Astrocyte (in vitro differentiated cells and primary cell): ENCODE data around the gene RAB4A. TPM values are rescaled to one million over a fixed set of nuclear protein-coding genes. Genes with fewer than 3 reads are reported as not detected.

Experiments
- DNase-seq: peaks from one replicate; pipeline ENCODE4 v3.0.0-alpha.2; 2010; ENCODE audit warnings: low read depth
- FAIRE-seq: peaks from 2 replicates; lab custom pipeline; 2011; peaks lifted over from hg19 to GRCh38; lab: Jason Lieb, UNC
- H2AFZ ChIP-seq: 2 replicates; pipeline ENCODE4 v1.6.0; 2012; ENCODE audit warnings: low read depth, low read length, inconsistent platforms
- H3K27ac ChIP-seq: 2 replicates; pipeline ENCODE4 v1.5.1; 2011; ENCODE audit warnings: low read depth, low read length, inconsistent platforms
- H3K27me3 ChIP-seq: 2 replicates; pipeline ENCODE4 v1.6.0; 2011; ENCODE audit warnings: low read length, inconsistent platforms; ENCODE audit not compliant: insufficient read depth
- H3K36me3 ChIP-seq: 2 replicates; pipeline ENCODE4 v1.5.1; 2011; ENCODE audit warnings: low read length, inconsistent platforms; ENCODE audit not compliant: insufficient read depth
- H3K4me1 ChIP-seq: 2 replicates; pipeline ENCODE4 v1.5.1; 2011; ENCODE audit warnings: low read length, inconsistent platforms; ENCODE audit not compliant: insufficient read depth
- H3K4me2 ChIP-seq: 2 replicates; pipeline ENCODE4 v1.6.0; 2012; ENCODE audit warnings: low read length, inconsistent platforms
- H3K4me3 ChIP-seq: 2 replicates; pipeline ENCODE4 v1.5.1; 2011; ENCODE audit warnings: low read depth, mild to moderate bottlenecking, low read length, inconsistent platforms; ENCODE audit not compliant: insufficient read depth
- H3K79me2 ChIP-seq: 2 replicates; pipeline ENCODE4 v1.6.0; 2012; ENCODE audit warnings: mild to moderate bottlenecking, low read length, inconsistent platforms; ENCODE audit not compliant: insufficient read depth
- H3K9ac ChIP-seq: 2 replicates; pipeline ENCODE4 v1.6.0; 2012; ENCODE audit warnings: mild to moderate bottlenecking, low read length, inconsistent platforms
- H3K9me3 ChIP-seq: 2 replicates; pipeline ENCODE4 v1.5.1; 2012; ENCODE audit warnings: low read depth, mild to moderate bottlenecking, low read length, inconsistent platforms; ENCODE audit not compliant: insufficient read depth
- H4K20me1 ChIP-seq: 2 replicates; pipeline ENCODE4 v1.6.0; 2012; ENCODE audit warnings: low read length, inconsistent platforms; ENCODE audit not compliant: insufficient read depth
- H3K27ac Mint-ChIP-seq: one replicate; pipeline ENCODE4 v1.8.0; 2021; ENCODE audit warnings: mild to moderate bottlenecking, mixed read lengths; ENCODE audit not compliant: unreplicated experiment
- H3K27me3 Mint-ChIP-seq: one replicate; pipeline ENCODE4 v1.8.0; 2021; ENCODE audit warnings: low read depth, mixed read lengths; ENCODE audit not compliant: unreplicated experiment
- H3K36me3 Mint-ChIP-seq: one replicate; pipeline ENCODE4 v1.8.0; 2021; ENCODE audit warnings: low read depth, mixed read lengths; ENCODE audit not compliant: unreplicated experiment
- H3K4me1 Mint-ChIP-seq: one replicate; pipeline ENCODE4 v1.8.0; 2021; ENCODE audit warnings: low read depth, mixed read lengths; ENCODE audit not compliant: unreplicated experiment
- H3K4me3 Mint-ChIP-seq: one replicate; pipeline ENCODE4 v1.8.0; 2021; ENCODE audit warnings: mild to moderate bottlenecking, moderate library complexity, mixed read lengths; ENCODE audit not compliant: unreplicated experiment
- H3K9me3 Mint-ChIP-seq: one replicate; pipeline ENCODE4 v1.8.0; 2021; ENCODE audit warnings: mild to moderate bottlenecking, mixed read lengths; ENCODE audit not compliant: unreplicated experiment
- CTCF ChIP-seq: IDR thresholded peaks from 2 replicates; pipeline ENCODE4 v1.5.1; 2011; ENCODE audit warnings: low read depth, mild to moderate bottlenecking, inconsistent platforms, low read length, moderate library complexity; ENCODE audit not compliant: insufficient read depth
- EZH2 ChIP-seq: IDR thresholded peaks from 2 replicates; pipeline ENCODE4 v1.6.1; 2012; ENCODE audit warnings: mild to moderate bottlenecking, low read length, inconsistent platforms; ENCODE audit not compliant: insufficient read depth
- total RNA-seq: library from RNA; stranded (reverse); gene quantifications from 2 replicates; pipeline ENCODE4 v1.2.1, GENCODE V29; 2021

Gene RAB4A
- total RNA-seq, 1 donor from 2014 or later = 58.6 TPM

- Mint-ChIP-seq H3K9me3 (peaks cover 5% of the 10 kb centered on the region), H3K27ac (no peak overlapping the region), H3K27me3 (peaks cover 5% of the 10 kb centered on the region), H3K4me1 (peaks cover 6% of the 10 kb centered on the region), H3K4me3 (peak overlapping the region; percentile 62), H3K36me3 (peaks cover 2% of the 10 kb centered on the region)
- H3K79me2 ChIP-seq = peaks cover 36% of the 10 kb centered on the region
- TF ChIP-seq CTCF = no peak
- no peak for TF ChIP-seq EZH2
- H3K27me3 ChIP-seq = no peaks in the 10 kb centered on the region
- no peak overlapping the region for H3K4me3 ChIP-seq
- H3K9ac ChIP-seq = no peak overlapping the region
- H3K36me3 ChIP-seq = no peaks in the 10 kb centered on the region
- no peak overlapping the region for H3K27ac ChIP-seq
- peaks cover 4% of the 10 kb centered on the region for H3K4me1 ChIP-seq
- no peaks in the 10 kb centered on the region for H3K9me3 ChIP-seq
- peak overlapping the region; percentile 96 for H3K4me2 ChIP-seq
- peaks cover 6% of the 10 kb centered on the region for H4K20me1 ChIP-seq
- no peak for DNase-seq
- no peak for FAIRE-seq
- no peak overlapping the region for H2AFZ ChIP-seq
These were observed 69.6 kb downstream of the RAB4A start for GRCh38 chr1:229340496-229340895.

- Histone ChIP-seq H2AFZ (peak overlapping the region; percentile 80), H4K20me1 (peaks cover 6% of the 10 kb centered on the region), H3K4me1 (peaks cover 4% of the 10 kb centered on the region), H3K27me3 (peaks cover 4% of the 10 kb centered on the region), H3K27ac (peak overlapping the region; percentile 58), H3K9ac (peak overlapping the region; percentile 83), H3K4me3 (peak overlapping the region; percentile 76), H3K36me3 (no peaks in the 10 kb centered on the region), H3K79me2 (peaks cover 25% of the 10 kb centered on the region), H3K9me3 (no peaks in the 10 kb centered on the region), H3K4me2 (peak overlapping the region; percentile 96)
- FAIRE-seq (no peak), DNase-seq (peak; percentile 53)
- H3K27ac Mint-ChIP-seq = peak overlapping the region; percentile 94
- TF ChIP-seq EZH2 (no peak), CTCF (no peak)
- peaks cover 2% of the 10 kb centered on the region for H3K36me3 Mint-ChIP-seq
- H3K4me1 Mint-ChIP-seq = peaks cover 6% of the 10 kb centered on the region
- peak overlapping the region; percentile 95 for H3K4me3 Mint-ChIP-seq
- peaks cover 17% of the 10 kb centered on the region for H3K27me3 Mint-ChIP-seq
- peaks cover 5% of the 10 kb centered on the region for H3K9me3 Mint-ChIP-seq
These were observed 71.1 kb downstream of the RAB4A start for GRCh38 chr1:229341774-229342655.
